Amygdala (tissue), 56 donors: ENCODE results near the gene FHIP2A.
"Not testable (repeated sequence)": the region's sequence is repeated elsewhere in the genome, so short reads cannot be mapped to it uniquely, and the experiment has no call there.

Experiments used
- DNase-seq, 56 donors: peaks; one replicate each; lab custom pipeline; 2025; lab: John Stamatoyannopoulos, UW

FHIP2A gene

GRCh38 chr10:114811862-114812261 lies 9.7 kb upstream of the FHIP2A start:
- DNase-seq = no peak

DNA sequence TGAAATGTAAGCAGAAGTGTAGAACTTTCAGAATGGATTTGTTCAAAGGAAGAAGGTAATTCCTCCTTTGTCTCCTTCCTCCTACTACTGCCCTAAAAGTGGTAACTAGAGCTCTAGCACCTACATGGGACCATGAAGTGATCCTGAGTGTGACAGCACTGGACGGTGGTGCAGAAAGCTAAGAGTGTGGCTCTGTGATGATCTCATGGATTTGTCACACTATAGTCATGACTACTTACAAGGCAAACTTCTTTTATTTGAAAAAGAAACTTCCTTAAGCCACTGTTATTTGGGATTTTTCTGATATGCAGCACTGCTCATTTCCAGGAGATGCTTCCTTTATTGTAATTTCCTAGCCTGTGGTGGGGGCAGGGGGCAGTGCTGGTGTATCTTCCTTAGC lies 5.8 kb upstream of the FHIP2A start:
- DNase-seq = no peak

GRCh38 chr10:114816308-114816707 lies 5.3 kb upstream of the FHIP2A start:
- no peak for DNase-seq

DNA sequence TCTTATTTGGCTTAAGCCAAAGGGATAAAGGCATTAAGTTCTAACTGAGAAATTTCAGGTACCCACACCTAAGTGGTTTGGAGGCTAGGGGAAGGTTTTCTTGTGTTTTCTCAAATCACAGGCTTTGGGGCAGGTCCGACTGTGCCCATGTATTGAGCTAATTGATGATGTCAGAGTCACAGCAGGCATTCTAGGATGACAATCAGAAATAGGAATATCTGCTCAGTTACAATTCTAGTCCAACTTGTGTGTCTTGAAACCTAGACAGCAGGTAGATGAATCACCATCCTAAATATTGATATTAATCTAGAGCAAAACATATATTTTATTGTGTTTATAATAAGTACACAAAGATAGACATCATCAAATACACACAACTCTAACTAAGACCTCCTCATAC lies 2.3 kb upstream of the FHIP2A start:
- DNase-seq = no peak

DNA sequence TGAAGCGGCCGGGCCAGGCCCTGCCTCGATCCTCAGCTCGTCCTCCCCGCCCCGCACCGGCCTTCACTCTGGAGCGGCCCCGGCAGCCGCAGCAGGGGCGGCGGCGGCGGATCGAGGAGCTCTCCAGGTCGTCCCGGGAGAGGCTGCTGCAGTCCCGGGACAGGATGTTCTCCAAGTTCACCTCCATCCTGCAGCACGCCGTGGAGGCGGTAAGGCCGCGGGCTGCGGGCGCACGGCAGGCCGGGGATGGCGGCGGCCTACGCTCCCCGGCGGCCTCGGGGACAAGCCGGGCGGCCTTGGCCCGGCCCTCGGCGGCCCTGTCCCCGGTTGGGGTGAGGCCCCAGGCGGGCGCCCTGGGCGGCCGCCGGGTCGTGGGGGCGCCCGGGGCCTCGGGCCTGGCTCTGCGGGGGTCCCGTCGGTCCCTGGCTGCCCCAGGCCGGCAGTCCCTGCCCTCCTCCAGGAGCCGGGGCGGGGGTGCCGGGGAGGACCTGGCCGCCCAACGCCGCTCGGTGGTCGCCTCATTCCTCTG lies 399 bp downstream of the FHIP2A start:
- peak in 28 of 56 donors; percentile 2 to 82 (median 48) for DNase-seq

GRCh38 chr10:114822444-114823076 lies 980 bp downstream of the FHIP2A start:
- peak in 29 of 56 donors; percentile 4 to 74 (median 27) for DNase-seq

DNA sequence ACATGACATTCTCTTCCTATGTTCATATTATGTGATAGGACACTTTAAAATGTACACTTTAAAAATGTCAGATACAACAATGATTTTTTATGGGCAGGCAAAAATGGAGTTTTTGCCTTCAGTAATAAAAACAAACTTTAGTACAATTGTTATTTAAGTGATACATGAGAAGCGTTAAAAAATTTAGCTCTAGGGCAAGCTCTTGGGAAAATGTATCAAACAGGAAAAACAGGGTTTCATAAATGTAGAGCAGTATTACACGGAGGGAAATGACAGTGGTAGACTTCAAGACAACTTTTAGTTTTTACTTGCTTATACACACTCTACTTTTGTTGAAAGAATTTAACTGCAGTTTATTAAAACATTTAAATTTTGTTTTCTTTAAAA lies 1.5 kb downstream of the FHIP2A start:
- no peak for DNase-seq

DNA sequence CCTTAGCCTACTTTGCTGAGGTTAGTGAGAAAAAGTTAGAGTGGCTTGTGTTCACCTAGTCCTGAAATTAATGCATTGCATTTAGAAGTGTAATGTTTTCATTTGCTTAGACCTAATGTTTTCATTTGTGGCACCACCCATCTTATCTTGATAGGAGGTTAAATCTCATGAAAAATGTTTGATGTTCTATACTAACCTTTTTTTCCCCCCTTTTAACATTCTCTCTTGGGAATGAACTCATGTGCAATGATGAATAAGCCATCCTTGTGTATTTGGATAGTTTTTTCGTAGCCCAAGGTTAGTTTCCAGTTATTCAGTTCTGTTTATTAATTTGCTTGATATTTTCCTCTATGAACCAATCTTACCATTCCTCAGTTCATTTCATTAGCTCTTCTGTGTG lies 2.8 kb downstream of the FHIP2A start:
- DNase-seq = no peak

DNA sequence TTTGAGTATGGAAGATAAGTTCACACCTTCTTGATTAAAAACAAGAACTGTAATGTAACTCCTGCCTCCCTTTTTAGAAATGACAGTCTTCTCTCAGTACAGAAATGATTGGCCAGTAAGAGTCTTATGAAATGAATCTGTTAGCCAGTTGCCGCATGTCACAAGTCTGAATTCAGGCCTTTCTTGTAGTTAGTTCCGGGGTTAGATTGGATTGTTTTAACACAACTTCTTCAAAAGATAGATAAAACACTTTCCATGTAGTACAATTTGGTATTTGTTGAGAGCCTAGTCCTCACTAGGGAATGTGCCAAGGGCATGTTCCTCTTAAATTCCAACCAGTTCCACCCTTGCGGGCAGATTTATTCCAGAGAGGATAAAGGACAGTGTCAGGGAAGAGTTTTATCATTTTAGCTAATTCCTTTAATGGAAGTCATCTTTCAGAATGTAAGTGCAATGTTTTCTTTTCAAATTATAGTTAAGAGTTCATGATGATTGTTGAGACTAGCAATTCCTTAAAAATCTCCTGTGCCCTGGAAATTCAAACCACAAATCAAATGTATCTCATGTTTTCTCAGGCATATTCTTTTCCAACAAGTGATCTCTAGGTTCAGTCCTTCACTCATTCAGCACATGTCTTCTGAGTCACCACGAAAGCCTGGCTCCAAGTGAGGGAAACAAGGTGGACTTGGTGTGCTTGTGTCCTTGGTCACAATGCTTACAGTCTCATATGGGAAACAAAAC lies 4.1 kb downstream of the FHIP2A start:
- DNase-seq = no peak

DNA sequence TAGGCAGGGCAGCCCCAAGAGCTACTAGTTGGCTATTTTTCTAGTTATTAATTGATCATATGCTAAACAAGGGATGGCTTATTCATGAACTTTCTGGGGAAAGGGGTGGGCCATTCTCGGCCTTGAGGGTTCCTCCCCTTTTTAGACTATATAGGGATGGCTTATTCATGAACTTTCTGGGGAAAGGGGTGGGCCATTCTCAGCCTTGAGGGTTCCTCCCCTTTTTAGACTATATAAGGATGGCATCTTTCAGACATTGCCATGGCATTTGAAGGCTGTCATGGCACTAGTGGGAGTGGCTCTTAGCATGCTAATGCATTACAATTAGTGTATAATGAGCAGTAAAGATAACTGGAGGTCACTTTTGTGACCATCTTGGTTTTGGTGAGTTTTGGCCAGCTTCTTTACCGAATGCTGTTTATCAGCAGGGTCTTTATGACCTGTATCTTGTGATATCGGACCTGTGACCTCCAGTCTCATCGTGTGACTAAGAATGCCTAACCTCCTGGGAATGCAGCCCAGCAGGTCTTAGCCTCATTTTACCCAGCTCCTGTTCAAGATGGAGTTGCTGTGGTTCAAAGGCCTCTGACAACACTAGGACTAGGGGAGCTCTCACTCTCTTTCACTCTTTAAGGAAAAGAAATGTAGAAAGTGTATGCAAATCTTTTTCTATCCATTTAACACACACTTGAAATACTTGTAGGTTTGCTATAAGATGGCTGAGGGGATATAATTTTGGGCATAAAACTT lies 7.8 kb downstream of the FHIP2A start:
- no peak for DNase-seq

- DNase-seq = no peak
Measured at GRCh38 chr10:114831186-114831867, 9.7 kb downstream of the FHIP2A start.

DNA sequence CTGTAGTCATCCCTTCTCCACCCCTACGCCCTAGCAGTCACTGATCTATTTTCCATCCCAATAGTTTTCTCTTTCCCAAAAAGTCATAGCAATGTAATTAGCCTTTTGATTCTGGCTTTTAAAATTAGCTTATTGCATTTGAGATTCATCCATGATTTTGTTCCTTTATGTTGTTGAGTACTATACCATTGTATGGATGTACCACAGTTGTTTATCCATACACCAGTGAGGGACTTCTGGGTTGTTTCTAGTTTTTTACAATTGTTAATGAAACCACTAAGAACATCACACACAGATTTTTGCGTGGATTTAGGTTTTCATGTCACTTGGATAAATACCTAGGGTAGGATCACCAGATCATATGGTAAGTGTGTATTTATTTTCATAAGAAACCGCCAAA lies 16.1 kb downstream of the FHIP2A start:
- DNase-seq = no peak

DNA sequence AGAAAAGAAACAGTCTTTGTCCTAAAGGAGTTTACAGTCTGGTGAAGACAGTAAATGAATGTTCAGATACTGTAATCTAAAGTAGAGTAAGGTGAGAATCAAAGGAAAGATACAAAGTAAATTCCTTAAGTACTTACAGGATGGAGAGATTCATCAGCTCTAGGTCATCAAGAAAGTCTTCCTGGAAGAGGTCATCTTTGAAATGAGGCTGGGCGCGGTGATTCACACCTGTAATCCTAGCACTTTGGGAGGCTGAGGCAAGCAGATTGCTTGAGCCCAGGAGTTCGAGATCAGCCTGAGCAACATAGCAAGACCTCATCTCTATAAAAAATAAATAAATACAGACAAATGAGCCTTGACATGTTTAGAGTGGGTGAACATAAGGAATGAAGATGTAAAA lies 18.3 kb downstream of the FHIP2A start:
- no peak for DNase-seq

DNA sequence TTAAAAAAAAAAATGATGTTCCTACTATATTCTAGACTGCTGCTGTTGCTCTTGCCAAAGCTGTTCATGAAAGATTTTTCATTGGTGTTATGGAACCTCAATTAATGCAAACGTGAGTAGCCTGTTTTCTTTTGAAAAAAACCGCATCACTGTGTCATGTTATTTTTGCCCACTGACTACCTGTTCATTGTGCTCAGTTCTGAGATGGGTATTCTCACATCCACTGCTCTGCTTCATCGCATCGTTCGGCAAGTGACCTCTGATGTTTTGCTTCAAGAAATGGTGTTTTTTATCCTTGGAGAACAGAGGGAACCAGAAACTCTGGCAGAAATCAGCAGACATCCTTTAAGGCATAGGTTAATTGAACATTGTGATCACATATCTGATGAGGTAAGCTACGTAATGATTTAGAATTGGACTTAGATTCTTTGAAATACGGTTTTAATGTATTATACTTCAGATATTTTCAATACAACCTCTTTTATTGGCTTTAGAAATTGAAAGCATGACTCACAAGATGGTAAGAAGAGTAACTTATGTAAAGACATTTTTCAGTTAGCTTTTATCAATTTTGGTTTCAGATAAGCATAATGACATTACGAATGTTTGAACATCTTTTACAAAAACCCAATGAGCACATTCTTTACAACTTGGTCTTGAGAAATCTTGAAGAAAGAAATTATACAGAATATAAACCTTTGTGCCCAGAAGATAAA lies 24.6 kb downstream of the FHIP2A start:
- DNase-seq = no peak

DNA sequence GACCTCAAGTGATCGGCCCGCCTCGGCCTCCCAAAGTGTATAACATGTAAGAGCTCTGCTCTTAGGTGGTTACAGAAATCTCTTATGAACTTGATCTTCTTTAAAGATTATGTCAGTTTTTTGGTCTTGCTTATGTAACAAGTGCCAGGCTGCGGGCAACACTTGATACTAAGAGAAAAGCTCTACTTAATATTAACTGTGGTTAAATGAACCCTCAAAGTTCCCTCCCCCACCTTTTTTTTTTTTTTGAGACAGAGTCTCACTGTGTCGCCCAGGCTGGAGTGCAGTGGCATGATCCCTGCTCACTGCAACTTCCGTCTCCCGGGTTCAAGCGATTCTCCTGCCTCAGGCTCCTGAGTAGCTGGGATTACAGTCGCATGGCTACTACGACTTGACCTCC lies 25.9 kb downstream of the FHIP2A start:
- DNase-seq = not testable (repeated sequence)

GRCh38 chr10:114849674-114850073 lies 28.1 kb downstream of the FHIP2A start:
- no peak for DNase-seq

DNA sequence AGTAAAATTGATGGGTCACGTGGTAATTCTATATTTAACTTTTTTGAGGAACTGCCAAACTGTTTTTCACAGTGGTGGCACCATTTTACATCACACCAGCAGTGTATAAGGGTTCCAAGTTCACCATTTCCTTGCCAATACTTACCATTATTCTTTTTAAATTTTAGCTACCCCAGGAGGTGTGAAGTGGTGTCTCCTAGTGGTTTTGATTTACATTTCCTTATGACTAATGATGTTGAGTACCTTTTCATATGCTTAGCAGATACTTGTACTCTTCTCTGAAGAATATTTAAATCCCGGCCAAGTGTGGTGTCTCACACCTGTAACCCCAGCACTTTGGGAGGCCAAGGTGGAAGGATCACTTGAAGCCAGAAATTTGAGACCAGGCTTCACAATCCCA lies 28.5 kb downstream of the FHIP2A start:
- DNase-seq = no peak

DNA sequence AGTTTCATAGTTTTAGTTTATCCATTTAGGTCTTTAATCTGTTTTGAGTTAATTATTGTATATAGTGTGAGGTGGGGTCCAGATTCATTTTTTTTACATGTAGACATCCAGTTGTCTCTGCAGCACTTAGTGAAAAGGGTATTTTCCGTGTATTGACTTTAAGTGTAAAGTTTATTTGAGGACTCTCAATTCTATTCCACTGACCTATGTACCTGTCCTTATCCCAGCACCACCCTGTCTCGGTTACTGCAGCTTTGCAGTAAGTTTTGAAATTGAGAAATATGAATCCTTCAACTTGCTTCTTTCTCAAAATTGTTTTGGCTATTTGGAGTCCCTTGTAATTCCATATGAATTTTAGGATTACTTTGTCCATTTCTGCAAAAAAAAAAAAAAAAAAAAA lies 29.8 kb downstream of the FHIP2A start:
- no peak for DNase-seq

GRCh38 chr10:114852197-114852596 lies 30.6 kb downstream of the FHIP2A start:
- no peak for DNase-seq

DNA sequence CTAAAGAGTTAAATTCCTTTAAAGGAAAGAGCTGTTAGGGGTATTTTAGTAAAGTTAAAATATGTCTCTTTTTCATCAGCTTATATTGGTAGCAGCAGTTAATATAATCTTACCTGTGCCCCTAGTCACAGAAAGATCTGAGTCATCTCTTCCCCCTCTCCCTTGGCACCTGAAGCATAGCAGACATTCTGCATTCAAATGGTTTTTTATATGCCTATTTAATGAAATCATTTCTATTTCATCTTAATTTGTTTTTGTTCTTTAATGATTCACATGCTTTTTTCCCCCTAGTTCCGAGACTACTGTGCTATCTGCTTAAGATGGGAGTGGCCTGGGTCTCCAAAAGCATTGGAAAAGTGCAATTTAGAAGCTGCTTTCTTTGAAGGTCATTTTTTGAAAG lies 33.3 kb downstream of the FHIP2A start:
- DNase-seq = no peak
